NOMO-1 (cell line): ENCODE data around the gene CORO2A.

ENCODE experiments used
- DNase-seq, 2 experiments: peaks; one replicate each; lab custom pipeline; 2025; ENCODE audit not compliant: unreplicated experiment in 2 of 2; lab: John Stamatoyannopoulos, UW

CORO2A gene

GRCh38 chr9:98219794-98220370, 27.4 kb upstream of the CORO2A start:
- DNase-seq = no peak

- DNase-seq = no peak
Measured at GRCh38 chr9:98219364-98219716, 26.9 kb upstream of the CORO2A start.

- no peak for DNase-seq
Measured at GRCh38 chr9:98218562-98219363, 26.3 kb upstream of the CORO2A start.

GRCh38 chr9:98217255-98217654, 24.8 kb upstream of the CORO2A start:
- no peak for DNase-seq

GRCh38 chr9:98216391-98216790, 24.0 kb upstream of the CORO2A start:
- no peak for DNase-seq

GRCh38 chr9:98215821-98216220, 23.4 kb upstream of the CORO2A start:
- DNase-seq = no peak

GRCh38 chr9:98215271-98215670, 22.8 kb upstream of the CORO2A start:
- DNase-seq = no peak

- no peak for DNase-seq
Measured at GRCh38 chr9:98214811-98215210, 22.4 kb upstream of the CORO2A start.

GRCh38 chr9:98211260-98211659, 18.8 kb upstream of the CORO2A start:
- DNase-seq = no peak

GRCh38 chr9:98210435-98210834, 18.0 kb upstream of the CORO2A start:
- no peak for DNase-seq

GRCh38 chr9:98209530-98209929, 17.1 kb upstream of the CORO2A start:
- DNase-seq = no peak

GRCh38 chr9:98208635-98209034, 16.2 kb upstream of the CORO2A start:
- no peak for DNase-seq

- no peak for DNase-seq
Measured at GRCh38 chr9:98207606-98208005, 15.2 kb upstream of the CORO2A start.

GRCh38 chr9:98206754-98207153, 14.3 kb upstream of the CORO2A start:
- DNase-seq = no peak

- DNase-seq = no peak
Measured at GRCh38 chr9:98204692-98205091, 12.3 kb upstream of the CORO2A start.

GRCh38 chr9:98203153-98203552, 10.7 kb upstream of the CORO2A start:
- DNase-seq = no peak

GRCh38 chr9:98202252-98202651, 9.8 kb upstream of the CORO2A start:
- no peak for DNase-seq

GRCh38 chr9:98201749-98202148, 9.3 kb upstream of the CORO2A start:
- no peak for DNase-seq

- DNase-seq = no peak
Measured at GRCh38 chr9:98201102-98201501, 8.7 kb upstream of the CORO2A start.

GRCh38 chr9:98199388-98200033, 7.1 kb upstream of the CORO2A start:
- no peak for DNase-seq

- no peak for DNase-seq
Measured at GRCh38 chr9:98195671-98196070, 3.2 kb upstream of the CORO2A start.

- DNase-seq = no peak
Measured at GRCh38 chr9:98193336-98193944, 1.0 kb upstream of the CORO2A start.
